Measurements from ENCODE around the gene SYT8.

Gene SYT8

GRCh38 chr11:1878137-1879031, 43.6 kb downstream of the SYT8 start:
- TF ChIP-seq CTCF (conservative IDR thresholded peaks at IDR 0.05; ENCODE audit: low read depth, low read length), result no peak
- no peak for DNase-seq (ENCODE audit: low read depth)

GRCh38 chr11:1879342-1879940, 44.7 kb downstream of the SYT8 start:
- DNase-seq (ENCODE audit: low read depth), result no peak
- no peak for TF ChIP-seq CTCF (conservative IDR thresholded peaks at IDR 0.05; ENCODE audit: low read depth, low read length)
- no peak overlapping the region for H3K4me3 ChIP-seq (ENCODE audit: low read length)

More at GRCh38 chr11:1878137-1879031, 43.6 kb downstream of the SYT8 start:
- no peak overlapping the region for H3K4me3 ChIP-seq (ENCODE audit: low read length)

GRCh38 chr11:1879941-1880720, 45.3 kb downstream of the SYT8 start:
- TF ChIP-seq CTCF (conservative IDR thresholded peaks at IDR 0.05; ENCODE audit: low read depth, low read length), result no peak

GRCh38 chr11:1880746-1881441, 46.1 kb downstream of the SYT8 start:
- no peak for TF ChIP-seq CTCF (conservative IDR thresholded peaks at IDR 0.05; ENCODE audit: low read depth, low read length)
- no peak overlapping the region for H3K4me3 ChIP-seq (ENCODE audit: low read length)
- DNase-seq (ENCODE audit: low read depth), result no peak

More at GRCh38 chr11:1879941-1880720, 45.3 kb downstream of the SYT8 start:
- no peak for DNase-seq (ENCODE audit: low read depth)
- H3K4me3 ChIP-seq (ENCODE audit: low read length), result no peak overlapping the region

- H3K4me3 ChIP-seq (ENCODE audit: low read length), result no peak overlapping the region
- DNase-seq (ENCODE audit: low read depth), result no peak
- no peak for TF ChIP-seq CTCF (conservative IDR thresholded peaks at IDR 0.05; ENCODE audit: low read depth, low read length)
Measured at GRCh38 chr11:1881442-1882264, 46.9 kb downstream of the SYT8 start.
